HG02798 (cell line): ENCODE measurements around the gene EPN2.

Experiments used
- ATAC-seq: cut with Tn5 transposase; IDR thresholded peaks from one replicate; pipeline ENCODE4 v1.9.1; 2021; ENCODE audit warnings: mild to moderate bottlenecking; ENCODE audit not compliant: unreplicated experiment, poor library complexity

EPN2 gene

GRCh38 chr17:19322861-19323260 is 85.7 kb downstream of the EPN2 start:
- ATAC-seq, result no peak

- ATAC-seq, result no peak
Observed at GRCh38 chr17:19325542-19325941, 88.4 kb downstream of the EPN2 start.

- no peak for ATAC-seq
Observed at GRCh38 chr17:19327031-19327783, 90.0 kb downstream of the EPN2 start.

- ATAC-seq, result no peak
Observed at GRCh38 chr17:19328441-19329061, 91.4 kb downstream of the EPN2 start.

GRCh38 chr17:19329136-19329535 is 92.0 kb downstream of the EPN2 start:
- ATAC-seq, result no peak

GRCh38 chr17:19329839-19330238 is 92.7 kb downstream of the EPN2 start:
- ATAC-seq, result no peak

- no peak for ATAC-seq
Observed at GRCh38 chr17:19330271-19330670, 93.1 kb downstream of the EPN2 start.

GRCh38 chr17:19331134-19331533 is 94.0 kb downstream of the EPN2 start:
- ATAC-seq, result no peak

GRCh38 chr17:19331543-19332245 is 94.5 kb downstream of the EPN2 start:
- no peak for ATAC-seq

GRCh38 chr17:19332371-19333131 is 95.4 kb downstream of the EPN2 start:
- no peak for ATAC-seq

- no peak for ATAC-seq
Observed at GRCh38 chr17:19333132-19333440, 95.9 kb downstream of the EPN2 start.

GRCh38 chr17:19333736-19334290 is 96.6 kb downstream of the EPN2 start:
- no peak for ATAC-seq

GRCh38 chr17:19334331-19334730 is 97.2 kb downstream of the EPN2 start:
- no peak for ATAC-seq

- ATAC-seq, result no peak
Observed at GRCh38 chr17:19335951-19336631, 98.9 kb downstream of the EPN2 start.

GRCh38 chr17:19336938-19337711 is 100.0 kb downstream of the EPN2 start:
- ATAC-seq, result no peak

GRCh38 chr17:19337712-19338023 is 100.5 kb downstream of the EPN2 start:
- ATAC-seq, result no peak

GRCh38 chr17:19338031-19338990 is 101.1 kb downstream of the EPN2 start:
- peak; percentile 72 for ATAC-seq

- no peak for ATAC-seq
Observed at GRCh38 chr17:19339341-19339815, 102.2 kb downstream of the EPN2 start.
